ENCODE results near the gene RGS3.

DNA sequence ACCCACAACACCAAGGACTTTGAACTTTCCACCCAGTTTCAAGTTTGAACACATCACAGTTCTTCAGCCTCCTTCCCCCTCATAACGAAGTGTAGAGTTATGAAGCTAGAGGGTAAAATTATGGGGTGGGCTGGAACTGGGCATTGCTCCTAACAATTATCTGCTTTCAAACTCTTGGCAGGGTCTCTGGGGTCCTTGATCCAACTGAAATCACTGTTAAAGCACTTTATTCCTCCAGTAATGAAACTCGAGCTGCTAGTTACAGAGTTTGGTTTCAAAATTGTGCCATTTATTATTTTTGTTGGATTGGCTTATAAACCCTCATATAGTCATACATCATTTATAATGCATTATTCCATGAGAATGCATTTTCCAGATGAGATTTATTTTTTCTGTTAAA, 158.5 kb downstream of the RGS3 start:
- TF ChIP-seq, protein P1, sequence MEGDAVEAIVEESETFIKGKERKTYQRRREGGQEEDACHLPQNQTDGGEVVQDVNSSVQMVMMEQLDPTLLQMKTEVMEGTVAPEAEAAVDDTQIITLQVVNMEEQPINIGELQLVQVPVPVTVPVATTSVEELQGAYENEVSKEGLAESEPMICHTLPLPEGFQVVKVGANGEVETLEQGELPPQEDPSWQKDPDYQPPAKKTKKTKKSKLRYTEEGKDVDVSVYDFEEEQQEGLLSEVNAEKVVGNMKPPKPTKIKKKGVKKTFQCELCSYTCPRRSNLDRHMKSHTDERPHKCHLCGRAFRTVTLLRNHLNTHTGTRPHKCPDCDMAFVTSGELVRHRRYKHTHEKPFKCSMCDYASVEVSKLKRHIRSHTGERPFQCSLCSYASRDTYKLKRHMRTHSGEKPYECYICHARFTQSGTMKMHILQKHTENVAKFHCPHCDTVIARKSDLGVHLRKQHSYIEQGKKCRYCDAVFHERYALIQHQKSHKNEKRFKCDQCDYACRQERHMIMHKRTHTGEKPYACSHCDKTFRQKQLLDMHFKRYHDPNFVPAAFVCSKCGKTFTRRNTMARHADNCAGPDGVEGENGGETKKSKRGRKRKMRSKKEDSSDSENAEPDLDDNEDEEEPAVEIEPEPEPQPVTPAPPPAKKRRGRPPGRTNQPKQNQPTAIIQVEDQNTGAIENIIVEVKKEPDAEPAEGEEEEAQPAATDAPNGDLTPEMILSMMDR (IDR thresholded peaks at IDR 0.05), result no peak
- TF ChIP-seq POLR2A (IDR thresholded peaks at IDR 0.05), result no peak
